Sigmoid colon (tissue), 4 donors: ENCODE measurements around the gene CBFA2T3.

Source experiments
- EP300 ChIP-seq, 4 donors: sonication (generic); formaldehyde crosslinking; IDR thresholded peaks; one replicate each; pipeline ENCODE4 v1.6.1; 2017; ENCODE audit warnings: antibody characterized with exemption in 4 of 4
- POLR2AphosphoS5 ChIP-seq, 4 donors: sonication (generic); formaldehyde crosslinking; IDR thresholded peaks; one replicate each; pipeline ENCODE4 v1.6.1; 2017; ENCODE audit warnings: antibody characterized with exemption in 4 of 4

GRCh38 chr16:88923450-88923849 is 53.6 kb downstream of the CBFA2T3 start:
- TF ChIP-seq POLR2AphosphoS5 (IDR thresholded peaks at IDR 0.05) (no peak), EP300 (IDR thresholded peaks at IDR 0.05) (no peak)
